Activated CD8-positive, alpha-beta T cell treated with anti-CD3 and anti-CD28 coated beads, Interleukin-2, amount 10 ng/mL, durations not matched to agents 7 days and 5 days (primary cell): ENCODE results near the gene TM4SF20. TPM values are rescaled to one million over a fixed set of nuclear protein-coding genes. Genes with fewer than 3 reads are reported as not detected.

Experiments used
- ATAC-seq: fragments of 150-1000 bp; cut with Tn5 transposase; one replicate; pipeline ENCODE4 v1.10.0; 2021; ENCODE audit warnings: moderate library complexity
- CTCF ChIA-PET: fragments of 350-600 bp; sonication (Branson Sonifier 250); formaldehyde crosslinking; loops from one replicate; lab custom pipeline; 2021; ENCODE audit warnings: antibody characterized with exemption; lab: Charles Lee
- POLR2A ChIA-PET: fragments of 350-600 bp; sonication (Branson Sonifier 250); formaldehyde crosslinking; loops from one replicate; lab custom pipeline; 2021; ENCODE audit warnings: antibody characterized with exemption; lab: Charles Lee
- DNase-seq: peaks from one replicate; pipeline ENCODE4 v3.0.0-alpha.2; 2020
- H3K27ac Mint-ChIP-seq: one replicate; pipeline ENCODE4 v1.8.0; 2021; ENCODE audit warnings: mild to moderate bottlenecking, mixed read lengths
- H3K27me3 Mint-ChIP-seq: one replicate; pipeline ENCODE4 v1.8.0; 2021; ENCODE audit warnings: low read depth, mixed read lengths
- H3K36me3 Mint-ChIP-seq: one replicate; pipeline ENCODE4 v1.8.0; 2021; ENCODE audit warnings: low read depth, mixed read lengths
- H3K4me1 Mint-ChIP-seq: one replicate; pipeline ENCODE4 v1.8.0; 2021; ENCODE audit warnings: low read depth, mixed read lengths
- H3K4me3 Mint-ChIP-seq: one replicate; pipeline ENCODE4 v1.8.0; 2021; ENCODE audit warnings: mild to moderate bottlenecking, mixed read lengths
- H3K9me3 Mint-ChIP-seq: one replicate; pipeline ENCODE4 v1.8.0; 2022; ENCODE audit warnings: mixed read lengths; ENCODE audit not compliant: insufficient read depth
- total RNA-seq, 2 experiments: library from RNA; stranded (reverse); gene quantifications; one replicate each; pipeline ENCODE4 v1.2.3, GENCODE V29; 2021

TM4SF20 gene
- total RNA-seq, 2 experiments from 2014 or later, result not detected

DNA sequence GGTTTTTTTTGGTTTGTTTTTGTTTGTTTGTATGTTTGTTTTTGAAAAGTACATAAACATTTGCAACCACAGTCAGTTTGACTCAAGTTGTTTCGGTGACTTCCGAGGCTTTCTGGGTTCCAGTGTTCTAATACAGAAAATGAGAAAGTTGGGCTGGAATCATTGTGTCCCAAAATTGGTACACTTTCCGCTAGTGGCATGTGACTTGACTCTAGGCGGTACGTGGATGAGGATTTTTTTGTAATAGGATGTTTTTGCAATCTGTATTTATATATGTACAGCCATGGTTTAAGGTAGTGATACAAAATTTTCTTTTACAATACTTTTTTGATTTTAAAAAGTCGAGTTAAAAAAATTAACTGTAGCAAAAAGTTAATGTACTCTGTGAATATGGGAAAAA lies 52.3 kb downstream of the TM4SF20 start:
- H3K4me1 Mint-ChIP-seq, result peaks cover 42% of the 10 kb centered on the region
- DNase-seq (no peak), ATAC-seq (no peak)
- ChIA-PET POLR2A (no interaction called here), CTCF (no interaction called here)
- no peak overlapping the region for H3K27ac Mint-ChIP-seq
- H3K27me3 Mint-ChIP-seq, result peaks cover 4% of the 10 kb centered on the region
- peaks cover 13% of the 10 kb centered on the region for H3K9me3 Mint-ChIP-seq
- H3K4me3 Mint-ChIP-seq, result peak overlapping the region; percentile 10
- H3K36me3 Mint-ChIP-seq, result peaks cover 28% of the 10 kb centered on the region

DNA sequence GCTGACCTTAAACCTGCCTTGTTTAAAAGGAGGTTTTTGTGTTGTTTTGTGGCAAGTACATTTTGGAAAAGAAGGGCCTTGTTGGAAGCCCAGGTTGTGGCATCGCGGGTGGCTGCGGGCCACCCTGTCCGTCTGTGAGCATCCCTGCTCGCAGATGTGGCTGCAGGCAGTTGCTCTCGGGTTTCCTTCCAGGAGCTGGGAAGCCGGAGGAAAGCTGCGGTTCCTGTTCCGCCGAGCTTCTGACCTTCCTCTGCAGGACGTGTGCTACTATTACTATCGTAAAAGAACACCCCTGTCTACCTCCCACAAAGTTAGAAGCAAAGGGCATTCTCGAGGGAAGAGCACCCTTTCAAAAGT lies 53.3 kb downstream of the TM4SF20 start:
- no peak for ATAC-seq
- Mint-ChIP-seq H3K4me3 (peak overlapping the region; percentile 92), H3K27me3 (peaks cover 4% of the 10 kb centered on the region), H3K36me3 (peaks cover 22% of the 10 kb centered on the region), H3K27ac (peak overlapping the region; percentile 95), H3K4me1 (peaks cover 42% of the 10 kb centered on the region), H3K9me3 (peaks cover 18% of the 10 kb centered on the region)
- DNase-seq, result no peak
- CTCF ChIA-PET, result interaction anchor here (0.8 kb wide), 1 partner anchor 102 kb away, joined by 3 read pairs; no protein-coding TSS in a partner anchor
- POLR2A ChIA-PET, result no interaction called here

- Mint-ChIP-seq H3K4me1 (peaks cover 39% of the 10 kb centered on the region), H3K27ac (peak within 1 kb of the TSS; percentile 95), H3K36me3 (peaks cover 19% of the 10 kb centered on the region), H3K4me3 (peak within 1 kb of the TSS; percentile 92), H3K27me3 (peaks cover 4% of the 10 kb centered on the region), H3K9me3 (peaks cover 18% of the 10 kb centered on the region)
- CTCF ChIA-PET, result interaction anchor here (0.8 kb wide), 1 partner anchor 103 kb away, joined by 3 read pairs; no protein-coding TSS in a partner anchor
- POLR2A ChIA-PET, result interaction anchor here (0.9 kb wide), 1 partner anchor 10 kb away, joined by 3 read pairs; no protein-coding TSS in a partner anchor
- DNase-seq, result peak; percentile 95
- ATAC-seq, result peak; percentile 99
Observed at GRCh38 chr2:227324995-227325838, 53.9 kb downstream of the TM4SF20 start, which contains the start of gene MFF. Gene MFF, plus strand, starts transcription at chr2:227325251. Its CDS starts 5,415 bp downstream, at chr2:227330666.

DNA sequence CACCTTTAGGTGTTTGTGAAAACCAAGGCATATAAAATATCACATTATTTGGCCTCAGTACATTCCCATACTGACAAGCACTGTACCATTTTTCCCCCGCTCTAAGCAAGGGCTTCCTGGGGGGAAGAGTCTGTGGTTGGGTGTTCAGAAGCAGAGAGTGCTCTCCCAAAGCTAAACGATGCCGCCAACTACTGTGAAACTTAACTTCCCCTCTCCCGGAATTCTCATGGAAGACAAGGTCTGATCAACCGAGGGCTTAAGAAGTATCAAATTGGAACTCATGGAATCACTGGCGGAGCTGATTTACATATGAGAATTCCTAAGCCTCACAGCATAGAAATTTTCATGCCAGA lies 54.5 kb downstream of the TM4SF20 start:
- CTCF ChIA-PET, result interaction anchor here (1.3 kb wide), 1 partner anchor 81 kb away, joined by 3 read pairs; no protein-coding TSS in a partner anchor
- ATAC-seq, result peak; percentile 13
- peaks cover 22% of the 10 kb centered on the region for H3K9me3 Mint-ChIP-seq

DNA sequence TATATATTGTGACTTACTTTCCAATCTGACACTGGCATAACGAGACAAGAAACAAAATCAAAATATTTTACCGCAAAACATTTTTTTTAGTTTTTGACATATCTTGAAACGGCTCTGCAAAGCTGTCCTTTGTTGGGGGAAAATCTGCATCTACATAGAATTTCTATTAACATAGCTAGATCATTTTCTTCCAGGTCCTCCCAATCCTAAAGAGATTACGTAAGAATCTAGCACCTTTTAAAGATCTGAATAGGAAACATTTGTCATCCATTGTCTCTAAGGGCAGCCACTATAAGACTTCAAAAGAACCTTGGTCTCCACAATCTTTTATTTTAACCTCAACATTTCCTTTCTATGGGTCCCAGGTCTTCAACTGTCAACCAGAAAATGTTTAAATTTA lies 55.3 kb downstream of the TM4SF20 start:
- ChIA-PET POLR2A (no interaction called here), CTCF (interaction anchor here (1.3 to 1.7 kb wide), 2 partner anchors 82 to 85 kb away, joined by 3 to 5 read pairs; no protein-coding TSS in a partner anchor)
- H3K36me3 Mint-ChIP-seq, result peaks cover 13% of the 10 kb centered on the region
- ATAC-seq (no peak), DNase-seq (no peak)
- H3K27me3 Mint-ChIP-seq, result peaks cover 4% of the 10 kb centered on the region
- peaks cover 22% of the 10 kb centered on the region for H3K9me3 Mint-ChIP-seq
- H3K4me3 Mint-ChIP-seq, result peak overlapping the region; percentile 92
- no peak overlapping the region for H3K27ac Mint-ChIP-seq
- peaks cover 39% of the 10 kb centered on the region for H3K4me1 Mint-ChIP-seq

More for the DNA sequence above, 54.5 kb downstream of the TM4SF20 start:
- POLR2A ChIA-PET, result interaction anchor here (0.9 kb wide), 1 partner anchor 11 kb away, joined by 3 read pairs; no protein-coding TSS in a partner anchor
- H3K4me3 Mint-ChIP-seq, result peak overlapping the region; percentile 92
- H3K27ac Mint-ChIP-seq, result peak overlapping the region; percentile 75
- DNase-seq, result no peak
- peaks cover 4% of the 10 kb centered on the region for H3K27me3 Mint-ChIP-seq
- peaks cover 18% of the 10 kb centered on the region for H3K36me3 Mint-ChIP-seq
- peaks cover 39% of the 10 kb centered on the region for H3K4me1 Mint-ChIP-seq

- peaks cover 8% of the 10 kb centered on the region for H3K27me3 Mint-ChIP-seq
- no peak overlapping the region for H3K4me3 Mint-ChIP-seq
- H3K9me3 Mint-ChIP-seq, result peaks cover 22% of the 10 kb centered on the region
- peaks cover 35% of the 10 kb centered on the region for H3K4me1 Mint-ChIP-seq
- no peak for ATAC-seq
- H3K36me3 Mint-ChIP-seq, result peaks cover 13% of the 10 kb centered on the region
- no peak overlapping the region for H3K27ac Mint-ChIP-seq
- ChIA-PET CTCF (interaction anchor here (1.7 kb wide), 1 partner anchor 84 kb away, joined by 5 read pairs; no protein-coding TSS in a partner anchor), POLR2A (no interaction called here)
- DNase-seq, result no peak
Observed at GRCh38 chr2:227322530-227323205, 56.4 kb downstream of the TM4SF20 start.

DNA sequence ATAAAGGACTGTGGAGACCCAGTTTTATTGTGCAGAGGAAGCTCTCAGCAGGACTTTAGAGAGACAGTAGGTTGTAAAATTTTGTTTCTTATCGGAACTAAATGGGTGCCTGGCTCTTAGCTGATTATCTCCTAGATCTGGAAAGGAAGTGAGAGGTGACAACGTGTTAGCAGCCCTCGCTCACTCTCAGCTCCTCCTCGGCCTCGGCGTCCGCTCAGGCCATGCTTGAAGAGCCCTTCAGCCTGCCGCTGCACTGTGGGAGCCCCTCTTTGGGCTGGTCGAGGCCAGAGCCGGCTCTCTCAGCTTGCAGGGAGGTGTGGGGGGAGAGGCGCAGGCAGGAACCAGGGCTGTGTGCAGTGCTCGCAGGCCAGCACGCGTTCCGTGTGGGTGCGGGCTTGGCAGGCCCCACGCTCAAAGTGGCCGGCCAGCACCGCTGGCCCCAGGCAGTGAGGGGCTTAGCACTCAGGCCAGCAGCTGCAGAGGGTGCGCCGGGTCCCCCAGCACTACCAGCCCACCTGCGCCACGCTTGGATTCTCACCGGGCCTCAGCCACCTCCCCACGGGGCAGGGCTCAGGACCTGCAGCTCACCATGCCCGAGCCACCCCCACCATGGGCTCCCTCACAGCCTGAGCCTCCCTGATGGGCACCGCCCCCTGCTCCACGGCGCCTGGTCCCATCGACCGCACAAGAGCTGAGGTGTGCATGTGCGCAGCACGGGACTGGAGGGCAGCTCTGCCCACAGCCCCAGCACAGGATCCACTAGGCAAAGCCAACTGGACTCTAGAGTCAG lies 58.6 kb downstream of the TM4SF20 start:
- ATAC-seq (no peak), DNase-seq (no peak)
- Mint-ChIP-seq H3K4me1 (peaks cover 22% of the 10 kb centered on the region), H3K9me3 (peaks cover 22% of the 10 kb centered on the region), H3K36me3 (peaks cover 13% of the 10 kb centered on the region), H3K27me3 (peaks cover 15% of the 10 kb centered on the region), H3K4me3 (no peak overlapping the region), H3K27ac (no peak overlapping the region)
- CTCF ChIA-PET, result no interaction called here
- POLR2A ChIA-PET, result no interaction called here

GRCh38 chr2:227317834-227318233 lies 61.3 kb downstream of the TM4SF20 start:
- Mint-ChIP-seq H3K27me3 (peaks cover 13% of the 10 kb centered on the region), H3K27ac (no peak overlapping the region), H3K9me3 (peaks cover 18% of the 10 kb centered on the region), H3K4me1 (peaks cover 3% of the 10 kb centered on the region), H3K4me3 (no peak overlapping the region), H3K36me3 (peaks cover 5% of the 10 kb centered on the region)
- ATAC-seq, result no peak
- ChIA-PET CTCF (no interaction called here), POLR2A (no interaction called here)
- no peak for DNase-seq

DNA sequence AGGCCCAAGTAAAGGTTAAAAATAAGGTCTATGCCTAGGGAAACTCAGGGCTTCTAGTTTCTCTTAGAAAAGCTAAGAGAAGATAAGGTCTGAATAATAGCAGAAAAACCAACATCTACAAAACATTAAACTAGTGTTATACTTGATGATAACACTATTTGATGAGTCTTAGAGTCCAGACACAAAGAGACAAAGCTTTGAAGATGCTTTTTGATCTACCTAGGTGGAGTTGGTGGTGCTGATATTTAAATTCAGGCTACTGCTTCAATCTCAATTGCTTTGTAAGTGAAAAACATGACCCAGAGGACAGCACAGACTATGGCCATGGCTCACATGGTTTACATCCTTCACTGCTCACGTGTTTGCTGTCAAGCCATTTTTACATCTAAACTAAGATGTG lies 65.8 kb downstream of the TM4SF20 start:
- Mint-ChIP-seq H3K4me1 (no peaks in the 10 kb centered on the region), H3K9me3 (no peaks in the 10 kb centered on the region), H3K27ac (no peak overlapping the region), H3K4me3 (no peak overlapping the region), H3K36me3 (no peaks in the 10 kb centered on the region), H3K27me3 (peaks cover 11% of the 10 kb centered on the region)
- ChIA-PET CTCF (no interaction called here), POLR2A (no interaction called here)
- no peak for ATAC-seq
- no peak for DNase-seq

- no peak overlapping the region for H3K27ac Mint-ChIP-seq
- no peaks in the 10 kb centered on the region for H3K36me3 Mint-ChIP-seq
- peaks cover 6% of the 10 kb centered on the region for H3K27me3 Mint-ChIP-seq
- no peak for ATAC-seq
- ChIA-PET CTCF (no interaction called here), POLR2A (no interaction called here)
- H3K4me3 Mint-ChIP-seq, result no peak overlapping the region
- no peaks in the 10 kb centered on the region for H3K4me1 Mint-ChIP-seq
- H3K9me3 Mint-ChIP-seq, result no peaks in the 10 kb centered on the region
- no peak for DNase-seq
Observed at GRCh38 chr2:227312579-227312978, 66.5 kb downstream of the TM4SF20 start.
